Loucy (cell line): ENCODE results near the gene HYLS1.

Experiments
- H2AFZ ChIP-seq: fragments of 200-600 bp; sonication (generic); 2 replicates; pipeline ENCODE4 v1.6.0; 2016; ENCODE audit warnings: antibody characterized with exemption, mild to moderate bottlenecking, low read length, moderate library complexity
- H3F3A ChIP-seq: fragments of 200-600 bp; 2 replicates; pipeline ENCODE4 v1.6.0; 2016; ENCODE audit warnings: antibody characterized with exemption, low read depth, mild to moderate bottlenecking
- H3K27me3 ChIP-seq: fragments of 200-600 bp; sonication (generic); 2 replicates; pipeline ENCODE4 v1.6.1; 2014; ENCODE audit warnings: low read length, mild to moderate bottlenecking; ENCODE audit not compliant: insufficient read depth, poor library complexity, severe bottlenecking
- H3K36me3 ChIP-seq: fragments of 200-600 bp; sonication (generic); 2 replicates; pipeline ENCODE4 v1.6.1; 2016; ENCODE audit warnings: low read length; ENCODE audit not compliant: insufficient read depth
- H3K4me1 ChIP-seq: fragments of 200-600 bp; sonication (generic); 2 replicates; pipeline ENCODE4 v1.5.1; 2014; ENCODE audit warnings: low read length, mild to moderate bottlenecking; ENCODE audit not compliant: insufficient read depth, poor library complexity, severe bottlenecking
- H3K4me2 ChIP-seq: fragments of 200-600 bp; sonication (generic); 2 replicates; pipeline ENCODE4 v1.6.0; 2014; ENCODE audit warnings: antibody characterized with exemption, low read length, low read depth, mild to moderate bottlenecking; ENCODE audit not compliant: poor library complexity, severe bottlenecking
- H3K4me3 ChIP-seq: fragments of 200-600 bp; sonication (generic); 2 replicates; pipeline ENCODE4 v1.5.1; 2014; ENCODE audit warnings: low read length, mild to moderate bottlenecking, mixed read lengths; ENCODE audit not compliant: poor library complexity, severe bottlenecking
- H3K79me2 ChIP-seq: fragments of 200-600 bp; sonication (generic); 2 replicates; pipeline ENCODE4 v1.6.1; 2014; ENCODE audit warnings: low read length; ENCODE audit not compliant: insufficient read depth
- H3K9ac ChIP-seq: fragments of 200-600 bp; sonication (generic); 2 replicates; pipeline ENCODE4 v1.6.0; 2014; ENCODE audit warnings: mild to moderate bottlenecking, low read depth, low read length, moderate library complexity; ENCODE audit not compliant: poor library complexity, severe bottlenecking
- H3K9me2 ChIP-seq: fragments of 200-600 bp; sonication (generic); replicated peaks from 2 replicates; pipeline ENCODE4 v1.6.1; 2016; ENCODE audit warnings: low read depth, low read length, mixed read lengths
- H3K9me3 ChIP-seq: fragments of 200-600 bp; sonication (generic); 2 replicates; pipeline ENCODE4 v1.6.1; 2014; ENCODE audit warnings: mild to moderate bottlenecking, antibody characterized with exemption, low read length, low read depth; ENCODE audit not compliant: insufficient read depth
- H4K20me1 ChIP-seq: fragments of 200-600 bp; sonication (generic); 2 replicates; pipeline ENCODE4 v1.6.0; 2014; ENCODE audit warnings: antibody characterized with exemption, low read length, mild to moderate bottlenecking; ENCODE audit not compliant: insufficient read depth, poor library complexity, severe bottlenecking
- EZH2phosphoT487 ChIP-seq: fragments of 200-600 bp; IDR thresholded peaks from 2 replicates; pipeline ENCODE4 v1.6.1; 2018; ENCODE audit warnings: antibody characterized with exemption, mild to moderate bottlenecking, moderate library complexity, borderline replicate concordance
- TF ChIP-seq, protein P1 (sequence below): fragments of 200-600 bp; sonication (generic); conservative IDR thresholded peaks from 2 replicates; pipeline ENCODE4 v1.5.1; 2014; ENCODE audit warnings: mild to moderate bottlenecking, antibody characterized with exemption, low read length

The HYLS1 gene

DNA sequence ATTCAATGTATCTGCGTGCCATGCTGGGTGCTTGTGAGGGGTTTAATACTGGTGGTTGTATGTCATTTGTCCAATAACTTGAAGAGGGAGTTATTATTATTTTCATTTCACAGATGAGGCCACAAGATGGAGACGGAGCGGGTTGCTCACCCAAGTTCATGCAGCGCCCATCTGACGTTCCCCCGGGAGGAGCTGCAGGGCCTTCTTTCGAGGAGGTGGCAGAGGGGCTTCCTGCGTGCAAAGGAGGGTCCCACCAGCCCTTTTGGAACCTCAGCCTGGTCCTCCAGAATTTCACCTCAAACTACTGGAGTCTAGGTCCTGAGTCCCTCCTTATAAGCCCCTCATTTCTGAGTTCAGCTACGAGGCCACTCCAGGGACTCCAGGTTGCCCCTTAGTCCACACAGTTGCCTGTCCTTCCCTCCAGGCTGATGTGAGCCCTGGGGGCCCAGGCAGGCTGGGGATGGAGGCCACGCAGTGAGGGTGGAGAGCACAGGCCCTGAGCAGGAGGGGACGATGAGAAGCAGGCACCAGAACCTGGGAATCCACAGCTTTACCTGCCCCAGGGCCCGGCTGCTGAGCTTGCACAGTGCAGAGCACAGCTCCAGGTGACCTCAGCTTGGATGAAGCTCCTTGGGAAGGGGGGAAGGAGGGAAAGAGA is 55.4 kb downstream of the HYLS1 start:
- H2AFZ ChIP-seq: peak overlapping the region; percentile 67; the same call in 1 of the 2 replicates
- H4K20me1 ChIP-seq: no peaks in the 10 kb centered on the region
- no peaks in the 10 kb centered on the region for H3K9me2 ChIP-seq
- TF ChIP-seq EZH2phosphoT487: no peak
- TF ChIP-seq, protein P1, sequence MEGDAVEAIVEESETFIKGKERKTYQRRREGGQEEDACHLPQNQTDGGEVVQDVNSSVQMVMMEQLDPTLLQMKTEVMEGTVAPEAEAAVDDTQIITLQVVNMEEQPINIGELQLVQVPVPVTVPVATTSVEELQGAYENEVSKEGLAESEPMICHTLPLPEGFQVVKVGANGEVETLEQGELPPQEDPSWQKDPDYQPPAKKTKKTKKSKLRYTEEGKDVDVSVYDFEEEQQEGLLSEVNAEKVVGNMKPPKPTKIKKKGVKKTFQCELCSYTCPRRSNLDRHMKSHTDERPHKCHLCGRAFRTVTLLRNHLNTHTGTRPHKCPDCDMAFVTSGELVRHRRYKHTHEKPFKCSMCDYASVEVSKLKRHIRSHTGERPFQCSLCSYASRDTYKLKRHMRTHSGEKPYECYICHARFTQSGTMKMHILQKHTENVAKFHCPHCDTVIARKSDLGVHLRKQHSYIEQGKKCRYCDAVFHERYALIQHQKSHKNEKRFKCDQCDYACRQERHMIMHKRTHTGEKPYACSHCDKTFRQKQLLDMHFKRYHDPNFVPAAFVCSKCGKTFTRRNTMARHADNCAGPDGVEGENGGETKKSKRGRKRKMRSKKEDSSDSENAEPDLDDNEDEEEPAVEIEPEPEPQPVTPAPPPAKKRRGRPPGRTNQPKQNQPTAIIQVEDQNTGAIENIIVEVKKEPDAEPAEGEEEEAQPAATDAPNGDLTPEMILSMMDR: no peak
- no peak overlapping the region for H3K4me3 ChIP-seq
- H3K4me1 ChIP-seq: no peaks in the 10 kb centered on the region
- no peaks in the 10 kb centered on the region for H3K79me2 ChIP-seq
- no peaks in the 10 kb centered on the region for H3K9me3 ChIP-seq
- H3F3A ChIP-seq: no peaks in the 10 kb centered on the region
- no peak overlapping the region for H3K4me2 ChIP-seq
- no peaks in the 10 kb centered on the region for H3K27me3 ChIP-seq
- H3K36me3 ChIP-seq: no peaks in the 10 kb centered on the region
- H3K9ac ChIP-seq: no peak overlapping the region

DNA sequence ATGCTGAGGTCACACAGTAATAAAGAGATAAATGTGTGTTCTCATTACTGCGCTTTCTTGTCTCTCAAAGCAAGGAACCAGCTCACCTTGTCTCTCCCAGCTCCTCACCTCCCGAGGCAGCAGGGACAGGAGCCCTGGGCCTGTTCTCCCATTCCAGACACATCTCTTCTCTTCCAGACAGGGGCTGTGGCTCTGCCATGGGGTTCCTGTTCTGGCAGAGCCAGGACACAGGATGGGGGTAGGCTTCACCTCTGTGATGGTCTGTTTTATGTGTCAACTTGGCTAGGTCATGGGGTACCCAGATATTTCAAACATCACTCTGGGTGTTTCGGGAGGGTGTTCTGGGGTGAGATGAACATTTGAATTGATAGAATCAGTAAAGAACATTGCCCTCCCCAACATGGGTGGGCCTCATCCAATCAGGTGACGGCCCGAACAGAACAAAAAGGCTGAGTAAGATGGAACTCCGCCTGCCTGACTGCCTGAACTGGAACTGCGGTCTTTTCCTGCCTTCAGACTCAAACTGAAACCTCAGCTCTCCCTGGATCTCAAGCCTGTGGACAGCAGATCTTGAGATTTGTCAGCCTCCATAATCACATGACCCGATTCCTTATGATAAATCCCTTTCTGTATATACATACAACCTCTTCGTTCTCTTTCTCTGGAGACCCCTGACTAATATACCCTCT is 56.3 kb downstream of the HYLS1 start:
- no peaks in the 10 kb centered on the region for H3K36me3 ChIP-seq
- no peak overlapping the region for H2AFZ ChIP-seq
- H3K79me2 ChIP-seq: no peaks in the 10 kb centered on the region
- TF ChIP-seq EZH2phosphoT487: no peak
- TF ChIP-seq, protein P1: no peak
- H3F3A ChIP-seq: no peaks in the 10 kb centered on the region
- no peaks in the 10 kb centered on the region for H3K4me1 ChIP-seq
- H3K9me3 ChIP-seq: no peaks in the 10 kb centered on the region
- no peak overlapping the region for H3K4me3 ChIP-seq
- no peaks in the 10 kb centered on the region for H3K9me2 ChIP-seq
- H4K20me1 ChIP-seq: no peaks in the 10 kb centered on the region
- no peak overlapping the region for H3K9ac ChIP-seq
- no peak overlapping the region for H3K4me2 ChIP-seq
- H3K27me3 ChIP-seq: no peaks in the 10 kb centered on the region

GRCh38 chr11:125944350-125945010 is 57.0 kb downstream of the HYLS1 start:
- no peaks in the 10 kb centered on the region for H3F3A ChIP-seq
- H3K4me1 ChIP-seq: no peaks in the 10 kb centered on the region
- H3K9ac ChIP-seq: no peak overlapping the region
- H3K9me3 ChIP-seq: no peaks in the 10 kb centered on the region
- no peak overlapping the region for H2AFZ ChIP-seq
- H3K27me3 ChIP-seq: no peaks in the 10 kb centered on the region
- H3K4me2 ChIP-seq: no peak overlapping the region
- no peaks in the 10 kb centered on the region for H3K9me2 ChIP-seq
- no peaks in the 10 kb centered on the region for H3K36me3 ChIP-seq
- H4K20me1 ChIP-seq: no peaks in the 10 kb centered on the region
- H3K4me3 ChIP-seq: no peak overlapping the region
- no peak for TF ChIP-seq EZH2phosphoT487
- TF ChIP-seq, protein P1: no peak
- H3K79me2 ChIP-seq: no peaks in the 10 kb centered on the region
